OCI-LY7 (cell line): ENCODE results near the gene LEMD1. TPM values are rescaled to one million over a fixed set of nuclear protein-coding genes. Genes with fewer than 3 reads are reported as not detected.

Experiments
- BruUV-seq: library from RNA; stranded (reverse); fragments of 400-500 nt; replicated peaks from 2 replicates; lab custom pipeline; 2021; lab: Mats Ljungman, UMichigan
- CTCF ChIA-PET: fragments of 300-600 bp; sonication (Branson Sonifier 250); formaldehyde crosslinking; loops from one replicate; lab custom pipeline; 2022; ENCODE audit warnings: antibody characterized with exemption; ENCODE audit not compliant: unreplicated experiment; lab: Charles Lee
- POLR2A ChIA-PET: fragments of 300-600 bp; sonication (Branson Sonifier 250); formaldehyde crosslinking; loops from one replicate; lab custom pipeline; 2022; ENCODE audit warnings: antibody characterized with exemption; lab: Charles Lee
- DNase-seq: peaks from one replicate; pipeline ENCODE4 v3.0.0-alpha.2; 2015; ENCODE audit warnings: low spot score
- H2AFZ ChIP-seq: fragments of 200-600 bp; sonication (generic), shearing (Covaris generic); 2 replicates; pipeline ENCODE4 v1.6.1; 2014; ENCODE audit warnings: mild to moderate bottlenecking, antibody characterized with exemption, low read length, moderate library complexity
- H3K27ac ChIP-seq: fragments of 200-600 bp; sonication (generic); 2 replicates; pipeline ENCODE4 v1.5.1; 2014; ENCODE audit warnings: mixed run types, low read depth, mild to moderate bottlenecking, moderate library complexity, low read length, inconsistent platforms; ENCODE audit not compliant: poor library complexity, severe bottlenecking
- H3K36me3 ChIP-seq: fragments of 200-600 bp; sonication (generic); 2 replicates; pipeline ENCODE4 v1.6.1; 2014; ENCODE audit warnings: mild to moderate bottlenecking, antibody characterized with exemption, low read length, moderate library complexity, mixed read lengths; ENCODE audit not compliant: insufficient read depth
- H3K4me1 ChIP-seq: fragments of 200-600 bp; sonication (generic); 2 replicates; pipeline ENCODE4 v1.5.1; 2014; ENCODE audit warnings: mild to moderate bottlenecking, low read length; ENCODE audit not compliant: insufficient read depth, poor library complexity, severe bottlenecking
- H3K4me2 ChIP-seq: fragments of 200-600 bp; sonication (generic); 2 replicates; pipeline ENCODE4 v1.6.1; 2014; ENCODE audit warnings: mild to moderate bottlenecking, low read length
- H3K4me3 ChIP-seq: fragments of 200-600 bp; sonication (generic); 2 replicates; pipeline ENCODE4 v1.5.1; 2014; ENCODE audit warnings: mild to moderate bottlenecking, low read depth, low read length; ENCODE audit not compliant: poor library complexity, severe bottlenecking
- H3K79me2 ChIP-seq: fragments of 200-600 bp; sonication (generic); 2 replicates; pipeline ENCODE4 v1.6.1; 2016; ENCODE audit warnings: low read depth, mild to moderate bottlenecking, low read length, moderate library complexity, mixed read lengths; ENCODE audit not compliant: insufficient read depth
- H3K9me2 ChIP-seq: fragments of 200-600 bp; sonication (generic); 2 replicates; pipeline ENCODE4 v1.6.1; 2016; ENCODE audit warnings: mild to moderate bottlenecking, low read length, mixed read lengths; ENCODE audit not compliant: insufficient read depth
- H3K9me3 ChIP-seq: fragments of 200-600 bp; sonication (generic); 2 replicates; pipeline ENCODE4 v1.6.1; 2014; ENCODE audit warnings: mild to moderate bottlenecking, mixed run types, low read length, mixed read lengths
- H4K20me1 ChIP-seq: fragments of 200-600 bp; sonication (generic); 2 replicates; pipeline ENCODE4 v1.6.1; 2014; ENCODE audit warnings: mild to moderate bottlenecking, antibody characterized with exemption, low read length, moderate library complexity, mixed read lengths; ENCODE audit not compliant: insufficient read depth
- CTCF ChIP-seq: fragments of 200-600 bp; sonication (generic); conservative IDR thresholded peaks from 2 replicates; pipeline ENCODE4 v1.5.1; 2014; ENCODE audit warnings: mild to moderate bottlenecking, antibody characterized with exemption, low read length, moderate library complexity, mixed read lengths
- EZH2phosphoT487 ChIP-seq: fragments of 200-600 bp; sonication (generic); IDR thresholded peaks from 2 replicates; pipeline ENCODE4 v1.6.1; 2018; ENCODE audit warnings: low read depth, borderline replicate concordance, mild to moderate bottlenecking, mixed run types, antibody characterized with exemption, low read length, moderate library complexity, mixed read lengths
- intact Hi-C: fragments of 100-400 bp; cut with micrococcal nuclease; formaldehyde crosslinking; loops from one replicate; pipeline ENCODE4 v1.10.0; 2022; ENCODE audit not compliant: unreplicated experiment
- total RNA-seq, 2 experiments: library from RNA; depleted of rRNA in 1 of 2; stranded (reverse); fragments of >200 nt in 1 of 2; shearing (Covaris generic) in 1 of 2; gene quantifications; 2 replicates each; pipeline ENCODE4 v1.2.3, GENCODE V29; 2014 to 2022

LEMD1 gene
- total RNA-seq, 2 experiments from 2014 or later: 0.44 to 0.63 TPM

GRCh38 chr1:205451759-205452164 lies 29.9 kb upstream of the LEMD1 start:
- ChIA-PET POLR2A (no interaction called here), CTCF (no interaction called here)
- TF ChIP-seq EZH2phosphoT487: no peak
- TF ChIP-seq CTCF: no peak
- no peaks in the 10 kb centered on the region for H3K9me3 ChIP-seq
- peaks cover 8% of the 10 kb centered on the region for H3K4me1 ChIP-seq
- H2AFZ ChIP-seq: no peak overlapping the region
- DNase-seq: no peak
- no peak overlapping the region for H3K27ac ChIP-seq
- H4K20me1 ChIP-seq: no peaks in the 10 kb centered on the region
- no peak overlapping the region for H3K4me3 ChIP-seq
- no peak overlapping the region for H3K4me2 ChIP-seq
- no peaks in the 10 kb centered on the region for H3K79me2 ChIP-seq
- intact Hi-C loops: no loop called here
- no peaks in the 10 kb centered on the region for H3K36me3 ChIP-seq
- BruUV-seq: no TSS peak
- no peaks in the 10 kb centered on the region for H3K9me2 ChIP-seq

- CTCF ChIA-PET: no interaction called here
- Histone ChIP-seq H3K36me3 (no peaks in the 10 kb centered on the region), H3K9me2 (no peaks in the 10 kb centered on the region), H3K4me1 (peaks cover 8% of the 10 kb centered on the region), H3K4me3 (no peak overlapping the region), H3K9me3 (no peaks in the 10 kb centered on the region), H3K79me2 (no peaks in the 10 kb centered on the region), H3K4me2 (no peak overlapping the region), H3K27ac (no peak overlapping the region), H2AFZ (no peak overlapping the region), H4K20me1 (no peaks in the 10 kb centered on the region)
- intact Hi-C loops: no loop called here
- no peak for DNase-seq
- POLR2A ChIA-PET: interaction anchor here (1.6 kb wide), 1 partner anchor 10 kb away, joined by 5 read pairs; no protein-coding TSS in a partner anchor
- TF ChIP-seq CTCF (no peak), EZH2phosphoT487 (no peak)
- no TSS peak for BruUV-seq
Observed at GRCh38 chr1:205451202-205451601, 29.3 kb upstream of the LEMD1 start.

- BruUV-seq: no TSS peak
- Histone ChIP-seq H3K4me1 (peaks cover 13% of the 10 kb centered on the region), H3K4me2 (no peak overlapping the region), H3K9me3 (no peaks in the 10 kb centered on the region), H3K9me2 (no peaks in the 10 kb centered on the region), H2AFZ (no peak overlapping the region), H3K36me3 (no peaks in the 10 kb centered on the region), H3K27ac (no peak overlapping the region), H3K79me2 (no peaks in the 10 kb centered on the region), H4K20me1 (no peaks in the 10 kb centered on the region), H3K4me3 (no peak overlapping the region)
- DNase-seq: no peak
- CTCF ChIA-PET: no interaction called here
- POLR2A ChIA-PET: interaction anchor here (1.6 kb wide), 1 partner anchor 9 kb away, joined by 5 read pairs; no protein-coding TSS in a partner anchor
- no peak for TF ChIP-seq CTCF
- no peak for TF ChIP-seq EZH2phosphoT487
- intact Hi-C loops: no loop called here
Observed at GRCh38 chr1:205450448-205450847, 28.6 kb upstream of the LEMD1 start.
